H7 (cell line): ENCODE results near the gene CELF2. TPM values are rescaled to one million over a fixed set of nuclear protein-coding genes. Genes with fewer than 3 reads are reported as not detected.

Source experiments
- DNase-seq: peaks from one replicate; pipeline ENCODE4 v3.0.0; 2012
- H3K27me3 ChIP-seq: 2 replicates; pipeline ENCODE4 v1.6.0; 2011; ENCODE audit warnings: mild to moderate bottlenecking, low read length; ENCODE audit not compliant: control insufficient read depth, insufficient read depth
- H3K36me3 ChIP-seq: replicated peaks from 2 replicates; pipeline ENCODE4 v1.5.1; 2011; ENCODE audit warnings: low read length; ENCODE audit not compliant: control insufficient read depth, insufficient read depth
- H3K4me3 ChIP-seq: 2 replicates; pipeline ENCODE4 v1.5.1; 2011; ENCODE audit warnings: low read depth, mild to moderate bottlenecking, control low read depth, low read length, moderate library complexity; ENCODE audit not compliant: insufficient read depth
- total RNA-seq: library from RNA; depleted of rRNA; stranded (reverse); fragments of >200 nt; shearing (Covaris generic); gene quantifications from 2 replicates; pipeline ENCODE4 v1.2.3, GENCODE V29; 2014

The CELF2 gene
- total RNA-seq, 1 experiment from 2014 or later = 8.5 TPM

- Histone ChIP-seq H3K36me3 (no peaks in the 10 kb centered on the region), H3K4me3 (no peak overlapping the region), H3K27me3 (no peaks in the 10 kb centered on the region)
- peak; percentile 83 for DNase-seq
These were observed 252.6 kb downstream of the CELF2 start for GRCh38 chr10:11270135-11270857.

GRCh38 chr10:11270858-11271179 lies 253.1 kb downstream of the CELF2 start:
- no peak for DNase-seq
- H3K27me3 ChIP-seq = no peaks in the 10 kb centered on the region
- no peak overlapping the region for H3K4me3 ChIP-seq
- H3K36me3 ChIP-seq = no peaks in the 10 kb centered on the region

DNA sequence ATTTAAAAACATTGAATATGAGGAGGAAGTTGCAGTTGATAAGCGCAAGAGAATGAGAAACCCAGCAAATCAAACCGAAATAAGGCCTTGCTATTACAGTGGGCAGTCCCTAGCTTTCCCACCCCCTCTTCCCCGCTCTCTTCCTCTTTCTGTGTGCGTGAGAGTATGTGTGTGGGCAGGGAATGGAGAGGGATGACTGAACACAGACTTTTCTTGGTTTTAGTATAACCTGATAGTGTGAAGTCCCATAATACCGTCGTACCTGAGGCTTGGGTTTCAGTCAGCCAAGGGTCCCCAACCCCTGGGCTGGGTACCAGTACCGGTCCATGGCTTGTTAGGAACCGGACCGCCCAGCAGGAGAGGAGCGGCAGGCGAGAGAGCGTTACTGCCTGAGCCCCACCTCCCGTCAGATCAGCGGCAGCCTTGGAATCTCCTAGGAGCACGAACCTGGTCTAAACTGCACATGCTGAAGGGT lies 255.3 kb downstream of the CELF2 start:
- no peak for DNase-seq
- H3K4me3 ChIP-seq = no peak overlapping the region
- no peaks in the 10 kb centered on the region for H3K36me3 ChIP-seq
- H3K27me3 ChIP-seq = no peaks in the 10 kb centered on the region

- no peaks in the 10 kb centered on the region for H3K36me3 ChIP-seq
- no peak overlapping the region for H3K4me3 ChIP-seq
- DNase-seq = no peak
- H3K27me3 ChIP-seq = no peaks in the 10 kb centered on the region
These were observed 256.8 kb downstream of the CELF2 start for GRCh38 chr10:11274452-11274851.

GRCh38 chr10:11275651-11276050 lies 258.0 kb downstream of the CELF2 start:
- no peak for DNase-seq
- Histone ChIP-seq H3K27me3 (no peaks in the 10 kb centered on the region), H3K36me3 (no peaks in the 10 kb centered on the region), H3K4me3 (no peak overlapping the region)

- Histone ChIP-seq H3K27me3 (no peaks in the 10 kb centered on the region), H3K4me3 (no peak overlapping the region), H3K36me3 (no peaks in the 10 kb centered on the region)
- DNase-seq = no peak
These were observed 258.8 kb downstream of the CELF2 start for GRCh38 chr10:11276449-11276990.

DNA sequence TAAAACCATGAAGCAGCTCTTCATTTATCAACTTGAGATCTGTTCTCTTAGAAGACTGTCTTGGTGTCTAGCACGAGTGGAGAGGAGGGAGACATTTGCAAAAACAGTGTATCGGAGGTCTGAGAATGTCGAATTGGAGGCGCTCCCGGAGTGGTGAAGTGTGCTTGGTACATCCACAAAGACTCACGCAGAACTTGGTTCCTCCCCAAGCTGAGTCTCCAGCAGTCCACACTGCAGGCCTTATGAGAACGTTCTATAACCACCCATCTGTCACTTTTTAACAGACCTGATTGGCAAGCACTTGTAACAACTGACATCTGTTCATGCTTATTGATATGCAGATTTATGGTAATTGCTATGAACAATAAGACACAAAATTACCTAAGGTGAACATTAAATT lies 261.6 kb downstream of the CELF2 start:
- Histone ChIP-seq H3K4me3 (no peak overlapping the region), H3K27me3 (no peaks in the 10 kb centered on the region), H3K36me3 (no peaks in the 10 kb centered on the region)
- DNase-seq = no peak

DNA sequence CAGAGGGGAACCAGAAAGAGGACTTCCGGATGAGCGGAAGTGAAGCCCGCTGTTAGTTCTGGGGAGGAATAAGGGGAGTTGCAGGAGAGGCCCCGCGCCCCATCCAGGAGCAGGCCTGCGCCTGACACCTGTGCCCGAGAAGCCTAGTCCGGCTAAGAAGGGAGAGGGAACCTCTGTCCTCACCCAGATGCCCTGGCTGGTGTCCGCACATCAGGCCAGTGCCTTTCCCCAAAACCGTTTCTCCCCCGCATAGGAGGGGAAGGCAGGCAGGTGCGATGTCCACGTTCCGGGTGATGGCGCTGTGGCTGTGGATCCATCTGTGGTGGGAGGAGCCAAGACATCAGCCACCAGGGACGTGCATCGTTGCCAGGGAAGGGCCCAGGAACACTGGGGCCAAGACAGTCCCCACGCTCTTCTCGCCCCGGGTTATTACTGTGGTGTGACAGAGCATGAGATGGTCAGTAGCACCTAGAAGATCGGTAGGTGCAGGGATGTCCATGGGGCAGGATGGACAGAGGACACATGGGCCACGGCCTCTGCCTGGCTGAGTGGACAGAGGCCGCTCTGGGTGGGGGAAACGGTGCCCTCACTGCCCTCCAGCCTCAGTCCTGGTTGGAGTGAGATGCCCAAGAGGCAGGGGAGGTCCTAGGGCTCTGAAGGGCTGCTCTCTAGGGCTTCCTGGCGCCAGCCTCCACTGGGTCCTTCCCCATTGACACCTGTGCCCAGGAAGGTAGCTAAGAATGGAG lies 262.7 kb downstream of the CELF2 start:
- Histone ChIP-seq H3K4me3 (no peak overlapping the region), H3K27me3 (no peaks in the 10 kb centered on the region), H3K36me3 (no peaks in the 10 kb centered on the region)
- no peak for DNase-seq

DNA sequence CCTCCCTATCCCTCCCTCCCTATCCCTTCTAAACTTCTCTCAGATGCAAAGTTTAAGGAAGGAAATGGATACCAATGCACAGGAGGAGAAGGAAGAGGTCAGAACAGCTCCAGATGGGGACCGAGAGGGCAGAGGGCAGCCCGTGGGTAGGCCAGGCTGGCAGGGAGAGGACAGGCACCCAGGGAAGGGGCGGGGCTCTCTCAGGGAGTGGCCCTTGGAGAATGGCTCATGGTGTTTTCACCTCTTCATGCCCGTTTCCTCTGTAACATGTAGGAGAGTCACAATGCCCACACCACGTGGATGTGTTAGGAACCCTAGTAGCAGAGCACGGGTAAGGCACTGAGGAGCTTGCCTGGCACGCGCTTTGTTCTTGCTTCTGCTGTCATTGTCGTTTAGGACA lies 264.5 kb downstream of the CELF2 start:
- Histone ChIP-seq H3K4me3 (no peak overlapping the region), H3K36me3 (no peaks in the 10 kb centered on the region), H3K27me3 (no peaks in the 10 kb centered on the region)
- no peak for DNase-seq

GRCh38 chr10:11282661-11283060 lies 265.0 kb downstream of the CELF2 start:
- Histone ChIP-seq H3K27me3 (no peaks in the 10 kb centered on the region), H3K4me3 (no peak overlapping the region), H3K36me3 (no peaks in the 10 kb centered on the region)
- DNase-seq = no peak

GRCh38 chr10:11284291-11285085 lies 266.8 kb downstream of the CELF2 start:
- H3K36me3 ChIP-seq = no peaks in the 10 kb centered on the region
- DNase-seq = no peak
- H3K27me3 ChIP-seq = no peaks in the 10 kb centered on the region
- no peak overlapping the region for H3K4me3 ChIP-seq

DNA sequence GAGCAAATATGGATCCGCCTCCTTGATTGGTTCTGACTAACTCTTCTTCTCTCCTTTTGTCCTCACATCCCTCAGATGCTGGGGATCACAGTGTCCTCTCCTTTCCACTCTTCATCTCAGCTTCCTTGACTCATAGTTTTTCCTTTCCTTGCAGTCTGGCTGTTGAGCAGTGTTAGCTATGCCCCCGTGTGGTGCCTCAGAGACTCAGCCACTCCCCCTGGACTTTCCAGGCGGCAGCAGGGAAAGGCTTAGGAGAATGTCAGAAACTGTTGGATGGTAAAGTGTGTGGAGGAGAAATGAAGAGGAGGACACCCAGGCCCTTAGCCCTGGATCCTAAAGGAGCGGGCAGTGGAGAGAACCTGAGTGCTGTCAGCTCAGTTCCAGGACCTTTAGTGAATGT lies 267.5 kb downstream of the CELF2 start:
- Histone ChIP-seq H3K4me3 (no peak overlapping the region), H3K36me3 (no peaks in the 10 kb centered on the region), H3K27me3 (no peaks in the 10 kb centered on the region)
- no peak for DNase-seq

DNA sequence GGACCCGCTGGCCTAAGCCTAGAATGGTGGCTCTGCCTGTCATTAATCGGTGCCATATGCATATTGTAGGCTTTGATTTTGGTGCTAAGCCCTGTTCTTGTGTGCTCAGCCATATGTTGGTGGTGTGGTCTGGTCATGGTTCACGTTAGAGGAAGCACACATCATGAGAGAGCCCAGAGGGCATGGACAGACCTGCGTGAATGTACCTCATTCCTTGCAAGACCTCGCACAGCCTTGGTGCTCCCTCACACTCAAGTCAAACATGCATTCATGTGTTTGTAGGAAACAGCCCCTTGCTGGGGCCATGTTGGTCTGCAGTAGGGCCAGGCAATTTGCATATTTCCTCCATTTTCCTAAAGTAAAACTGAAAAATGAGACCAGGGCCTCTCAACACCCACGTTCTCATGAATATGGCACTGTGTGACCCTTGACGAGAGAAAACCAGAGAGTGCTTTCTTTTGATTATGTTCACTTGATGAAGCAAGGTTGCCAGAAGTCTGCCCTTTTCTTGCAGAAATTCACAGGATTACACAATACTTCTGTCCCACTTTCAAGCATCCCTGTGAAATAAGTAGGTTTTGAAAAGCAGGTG lies 268.7 kb downstream of the CELF2 start:
- DNase-seq = no peak
- H3K36me3 ChIP-seq = no peaks in the 10 kb centered on the region
- H3K27me3 ChIP-seq = no peaks in the 10 kb centered on the region
- no peak overlapping the region for H3K4me3 ChIP-seq

DNA sequence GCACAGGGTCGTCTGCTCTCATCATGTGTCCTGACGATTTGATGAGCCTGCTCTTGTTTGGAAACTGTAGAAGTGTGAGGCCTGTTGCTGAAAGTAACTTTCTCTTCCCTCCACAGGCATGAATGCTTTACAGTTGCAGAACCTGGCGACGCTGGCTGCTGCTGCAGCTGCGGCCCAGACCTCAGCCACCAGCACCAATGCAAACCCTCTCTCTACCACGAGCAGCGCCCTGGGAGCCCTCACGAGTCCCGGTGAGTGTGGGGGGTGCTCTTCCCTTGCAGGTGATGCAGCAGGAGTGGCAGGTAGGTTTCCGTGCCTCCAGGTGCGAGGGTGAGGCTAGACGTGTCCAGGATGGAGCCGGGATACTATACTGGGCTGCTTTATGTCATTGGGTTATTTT lies 270.6 kb downstream of the CELF2 start:
- DNase-seq = no peak
- no peaks in the 10 kb centered on the region for H3K36me3 ChIP-seq
- no peaks in the 10 kb centered on the region for H3K27me3 ChIP-seq
- no peak overlapping the region for H3K4me3 ChIP-seq
